Heart right ventricle (tissue), 16 donors: ENCODE measurements around the gene SPRY1. TPM values are rescaled to one million over a fixed set of nuclear protein-coding genes. Genes with fewer than 3 reads are reported as not detected.
A peak's percentile ranks its signal among the peaks of the same experiment; 100 is the strongest.

Experiments used
- ATAC-seq, 8 donors: fragments of 200-7000 bp; cut with Tn5 transposase; one replicate each; pipeline ENCODE4 v1.9.1; 2020; ENCODE audit warnings: mild to moderate bottlenecking in 8 of 8, moderate library complexity in 8 of 8, moderate number of reproducible peaks in 1 of 8
- DNase-seq, 2 donors: peaks; one replicate each; pipeline ENCODE4 v3.0.0-alpha.2; 2020
- H3K27ac ChIP-seq, 10 donors: fragments of 200-600 bp; sonication (generic) in 2 of 10; one replicate each; pipeline versions ENCODE4 v1.5.0 to v1.8.0; 2020 to 2022; ENCODE audit warnings: mild to moderate bottlenecking in 3 of 10
- H3K27me3 ChIP-seq, 7 donors: fragments of 200-600 bp; one replicate each; pipeline ENCODE4 v1.8.0; 2021 to 2022; ENCODE audit warnings: mild to moderate bottlenecking in 2 of 7
- H3K36me3 ChIP-seq, 9 donors: fragments of 200-600 bp; sonication (generic) in 1 of 9; one replicate each; pipeline versions ENCODE4 v1.5.0 to v1.8.0; 2020 to 2022; ENCODE audit warnings: mild to moderate bottlenecking in 2 of 9
- H3K4me1 ChIP-seq, 9 donors: fragments of 200-600 bp; sonication (generic) in 1 of 9; one replicate each; pipeline versions ENCODE4 v1.5.0 to v1.8.0; 2020 to 2022; ENCODE audit warnings: mild to moderate bottlenecking in 4 of 9
- H3K4me3 ChIP-seq, 10 donors: fragments of 200-600 bp; sonication (generic) in 2 of 10; one replicate each; pipeline versions ENCODE4 v1.5.0 to v1.8.0; 2020 to 2022; ENCODE audit warnings: mild to moderate bottlenecking in 7 of 10, moderate library complexity in 2 of 10
- H3K9me3 ChIP-seq, 11 donors: fragments of 200-600 bp in 10 of 11; sonication (generic) in 2 of 11; one replicate each; pipeline versions ENCODE4 v1.5.0 to v1.8.0; 2013 to 2022; ENCODE audit warnings: mild to moderate bottlenecking in 2 of 11, control low read depth in 1 of 11, moderate library complexity in 1 of 11
- CTCF ChIP-seq, 9 donors: fragments of 200-600 bp; sonication (generic) in 2 of 9; IDR thresholded peaks; one replicate each; pipeline versions ENCODE4 v1.5.0 to v1.8.0; 2021 to 2022; ENCODE audit warnings: antibody characterized with exemption in 9 of 9, mild to moderate bottlenecking in 5 of 9, moderate library complexity in 1 of 9
- WGBS, 2 donors: extraction: QIAGEN DNeasy Blood & Tissue Kit; methylation state at CpG; one replicate each; pipeline ENCODE4 v1.1.7; 2013; ENCODE audit warnings: inconsistent platforms in 1 of 2; 5-methylcytosine and 5-hydroxymethylcytosine counted together
- intact Hi-C, 10 donors: fragments of 100-400 bp; cut with DNase I; formaldehyde crosslinking; loops; one replicate each; pipeline versions ENCODE4 v1.11.1 to v1.14.2; 2022
- polyA plus RNA-seq, 2 donors: library from polyadenylated mRNA; stranded (reverse); fragments of 200-250 nt; gene quantifications; one replicate each; pipeline ENCODE4 v1.2.3, GENCODE V29; 2013
- total RNA-seq, 10 donors: library from RNA; stranded (reverse); fragmentation: NEBNext Ultra II Directional in 3 of 10; extraction: Animal tissue kit (Norgen Biotek cat#: 25700) in 3 of 10; gene quantifications; one replicate each; pipeline versions ENCODE4 v1.2.1 to v1.2.4, GENCODE V29; 2021 to 2023
- donor health status: Arrhythmogenic right ventricular cardiomyopathy.
- donor health status: ischemic (EF 13 %, LVEDD 7.1; RV severe dilation, severe dysfunction).
- donor health status: healthy with polysubstance abuse.
- donor health status: DM: no; HTN: yes; CAD: no.
- donor health status: DM: no; HTN: no; CAD: no.
- donor health status: ischemic (EF 25% LVEDD 6.9; RV normal size, moderate dysfunction).
- donor health status: ischemic (EF 25% LVEDD 5.7; RV mildly dilated, moderate dysfunction).
- donor health status: healthy.
- donor health status: DM: yes; HTN: yes; CAD: no.
- donor health status: Ischemic cardiomyopathy.
- donor health status: ischemic (EF 35%, LVEDD 5.7; RV mildly dilated, moderate dysfunction).
- donor health status: nonischemic (EF 11% LVEDD 7.7; RV severe dilation, severe dysfunction).
- donor health status: DM: yes; HTN: yes; CAD: no.
- donor health status: PGD.
- donor health status: ischemic (EF 29% LVEDD 5.4; RV normal size, mild dysfunction).
- donor health status: nonischemic (EF 23%, LVEDD 6.1; RV moderate dilation, normal function).

Gene SPRY1
- total and polyA plus RNA-seq, 12 donors = 21.6 to 61.7 (median 37.4) TPM

GRCh38 chr4:123383566-123383965 lies 13.0 kb upstream of the SPRY1 start:
- no peak for TF ChIP-seq CTCF (IDR thresholded peaks at IDR 0.05)
- Histone ChIP-seq H3K27ac (no peak overlapping the region), H3K27me3 (no peaks in the 10 kb centered on the region), H3K9me3 (no peaks in the 10 kb centered on the region), H3K4me3 (no peak overlapping the region), H3K4me1 (peaks cover 0 to 14% (median 12%) of the 10 kb centered on the region in 9 donors), H3K36me3 (no peaks in the 10 kb centered on the region)
- DNase-seq (no peak), ATAC-seq (no peak)
- 91 to 92% methylated on average over 3 of the region's 3 CpGs for WGBS, 2 donors
- intact Hi-C loops = loop anchor here in 1 of 10 donors (10.0 kb wide), 1 partner anchor 731 kb away; no protein-coding TSS in a partner anchor

GRCh38 chr4:123386609-123387008 lies 10.0 kb upstream of the SPRY1 start:
- DNase-seq = no peak
- no peak for TF ChIP-seq CTCF (IDR thresholded peaks at IDR 0.05)
- Histone ChIP-seq H3K27me3 (no peaks in the 10 kb centered on the region), H3K9me3 (no peaks in the 10 kb centered on the region), H3K36me3 (no peaks in the 10 kb centered on the region), H3K4me3 (no peak overlapping the region), H3K4me1 (peaks cover 0 to 14% (median 12%) of the 10 kb centered on the region in 9 donors), H3K27ac (peak overlapping the region in 2 of 10 donors; percentile 15 to 28)
- WGBS, 2 donors = 54 to 63% methylated on average over 4 of the region's 4 CpGs
- peak in 7 of 8 donors; percentile 38 to 94 (median 77) for ATAC-seq
- intact Hi-C loops = loop anchor here in 2 of 10 donors (5.0 to 10.0 kb wide), 2 partner anchors 44 to 728 kb away; no protein-coding TSS in a partner anchor

DNA sequence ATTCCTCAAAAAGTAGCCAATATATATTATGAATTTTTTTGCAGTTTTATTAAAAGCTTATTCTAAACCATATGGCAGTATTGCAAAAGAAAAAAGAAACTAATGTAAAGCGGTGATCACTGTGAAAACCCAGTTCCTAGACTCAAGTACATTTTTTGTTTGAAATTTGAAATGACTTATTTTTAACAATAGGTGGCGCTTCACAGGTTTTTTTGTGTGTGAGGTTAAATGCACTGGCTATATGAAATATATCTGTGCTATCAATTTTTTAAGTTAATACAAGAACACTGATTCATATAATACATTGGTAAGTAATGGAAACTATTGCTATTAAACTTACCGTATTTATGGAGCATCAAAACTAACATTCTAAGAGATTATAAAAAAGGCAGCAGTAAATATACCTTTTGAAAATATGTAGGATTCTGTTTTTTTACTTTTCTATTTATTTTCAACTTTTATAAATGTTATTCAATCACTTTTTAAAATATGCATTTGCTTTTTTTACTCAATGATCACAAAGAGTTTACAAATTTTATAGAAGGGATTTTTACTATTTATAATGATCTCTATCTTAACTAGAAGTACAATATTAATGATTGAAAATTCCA lies 5.6 kb upstream of the SPRY1 start:
- Histone ChIP-seq H3K9me3 (no peaks in the 10 kb centered on the region), H3K4me1 (peaks cover 0 to 16% (median 12%) of the 10 kb centered on the region in 9 donors), H3K27me3 (no peaks in the 10 kb centered on the region), H3K27ac (peak overlapping the region in 1 of 10 donors; percentile 26), H3K4me3 (no peak overlapping the region), H3K36me3 (no peaks in the 10 kb centered on the region)
- ATAC-seq = no peak
- WGBS, 2 donors = 49 to 55% methylated on average over 3 of the region's 3 CpGs
- DNase-seq = no peak
- intact Hi-C loops = loop anchor here in 6 of 10 donors (5.0 to 10.0 kb wide), 9 partner anchors 136 to 434 kb away; no protein-coding TSS in a partner anchor
- peak; percentile 25 to 73 (median 59) for TF ChIP-seq CTCF (IDR thresholded peaks at IDR 0.05)

DNA sequence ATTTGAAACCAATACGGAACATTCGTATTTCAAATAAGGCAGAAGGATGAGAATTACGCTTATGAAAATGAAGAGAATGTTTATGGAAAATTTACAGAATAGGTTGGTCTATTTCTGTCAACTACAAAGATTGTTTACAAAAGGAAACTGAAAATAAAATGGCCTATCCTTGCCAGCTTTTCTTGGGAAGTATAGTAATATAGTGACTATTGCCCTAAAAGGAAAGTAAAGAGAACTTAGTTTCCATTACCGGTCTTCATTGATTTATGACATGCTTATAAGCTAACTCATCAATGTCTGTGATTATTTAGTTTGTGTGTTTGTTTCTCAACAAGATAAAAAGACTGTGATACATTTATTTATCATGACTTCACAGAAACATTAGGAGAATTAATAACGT lies 2.9 kb upstream of the SPRY1 start:
- Histone ChIP-seq H3K9me3 (no peaks in the 10 kb centered on the region), H3K36me3 (peaks cover 0 to 12% (median 2%) of the 10 kb centered on the region in 9 donors), H3K27ac (peak overlapping the region in 7 of 10 donors; percentile 15 to 70 (median 34)), H3K4me3 (peak overlapping the region in 4 of 10 donors; percentile 2 to 29 (median 8)), H3K27me3 (peaks cover 0 to 8% (median 0%) of the 10 kb centered on the region in 7 donors), H3K4me1 (peaks cover 0 to 17% (median 6%) of the 10 kb centered on the region in 9 donors)
- intact Hi-C loops = loop anchor here in 6 of 10 donors (5.0 to 10.0 kb wide), 9 partner anchors 139 to 431 kb away; no protein-coding TSS in a partner anchor
- 80% methylated on average over 5 of the region's 5 CpGs for WGBS, 2 donors
- ATAC-seq (no peak), DNase-seq (no peak)
- no peak for TF ChIP-seq CTCF (IDR thresholded peaks at IDR 0.05)
